Activated T-helper 1 cell treated with anti-CD3 and anti-CD28 coated beads, Interleukin-12 subunit alpha, Interleukin-12 subunit beta, Interleukin-2, Interleukin-4 antibody, amounts not matched to agents 30 ng/mL and 10 ng/mL and 1 ng/mL, durations not matched to agents 14 hours and 24 hours and 36 hours (primary cell): ENCODE results near the gene IRX6. TPM values are rescaled to one million over a fixed set of nuclear protein-coding genes. Genes with fewer than 3 reads are reported as not detected.

ENCODE experiments used
- DNase-seq: peaks from one replicate; pipeline ENCODE4 v3.0.0; 2021; ENCODE audit warnings: low spot score
- H3K27ac Mint-ChIP-seq: one replicate; pipeline ENCODE4 v1.8.0; 2021; ENCODE audit warnings: mild to moderate bottlenecking, mixed read lengths
- H3K27me3 Mint-ChIP-seq: one replicate; pipeline ENCODE4 v1.8.0; 2022; ENCODE audit warnings: mild to moderate bottlenecking, moderate library complexity, mixed read lengths; ENCODE audit not compliant: insufficient read depth
- H3K36me3 Mint-ChIP-seq: one replicate; pipeline ENCODE4 v1.8.0; 2021; ENCODE audit warnings: low read depth, mixed read lengths
- H3K4me1 Mint-ChIP-seq: one replicate; pipeline ENCODE4 v1.8.0; 2021; ENCODE audit warnings: low read depth, mixed read lengths
- H3K4me3 Mint-ChIP-seq: one replicate; pipeline ENCODE4 v1.8.0; 2021; ENCODE audit warnings: mild to moderate bottlenecking, moderate library complexity, mixed read lengths
- H3K9me3 Mint-ChIP-seq: one replicate; pipeline ENCODE4 v1.8.0; 2021; ENCODE audit warnings: mixed read lengths
- intact Hi-C: fragments of 100-400 bp; cut with micrococcal nuclease; formaldehyde crosslinking; loops from one replicate; pipeline ENCODE4 v1.15.1; 2024
- total RNA-seq: library from RNA; stranded (reverse); gene quantifications from 2 replicates; pipeline ENCODE4 v1.2.3, GENCODE V29; 2022

IRX6 gene
- total RNA-seq, 1 donor from 2014 or later: not detected

DNA sequence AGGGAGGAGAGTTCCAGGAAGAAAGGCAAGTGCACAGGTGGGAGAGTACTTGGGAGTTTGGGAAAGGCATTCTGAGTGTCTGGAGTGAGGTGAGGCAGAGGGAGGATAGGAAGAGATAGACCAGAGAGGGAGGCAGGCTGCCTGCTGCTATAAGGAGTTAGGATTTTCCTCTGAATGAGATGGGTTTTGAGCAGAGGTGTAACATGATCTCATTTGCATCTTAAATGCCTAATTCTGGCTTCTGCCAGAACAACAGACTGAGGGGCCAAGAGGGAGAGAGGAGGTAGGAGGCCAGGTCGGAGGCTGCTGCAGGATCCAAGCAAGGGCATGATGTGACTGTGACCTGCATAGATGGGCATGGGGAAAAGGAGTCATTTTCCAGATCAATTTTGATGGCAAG lies 31.5 kb upstream of the IRX6 start:
- no peaks in the 10 kb centered on the region for H3K36me3 Mint-ChIP-seq
- no peak overlapping the region for H3K27ac Mint-ChIP-seq
- peaks cover 2% of the 10 kb centered on the region for H3K27me3 Mint-ChIP-seq
- H3K4me1 Mint-ChIP-seq: no peaks in the 10 kb centered on the region
- no peaks in the 10 kb centered on the region for H3K9me3 Mint-ChIP-seq
- no peak for DNase-seq
- intact Hi-C loops: no loop called here
- H3K4me3 Mint-ChIP-seq: no peak overlapping the region

- no peak for DNase-seq
- peaks cover 2% of the 10 kb centered on the region for H3K27me3 Mint-ChIP-seq
- no peaks in the 10 kb centered on the region for H3K36me3 Mint-ChIP-seq
- no peaks in the 10 kb centered on the region for H3K9me3 Mint-ChIP-seq
- H3K4me1 Mint-ChIP-seq: no peaks in the 10 kb centered on the region
- intact Hi-C loops: no loop called here
- H3K27ac Mint-ChIP-seq: no peak overlapping the region
- no peak overlapping the region for H3K4me3 Mint-ChIP-seq
Measured at GRCh38 chr16:55294129-55294528, 29.9 kb upstream of the IRX6 start.

DNA sequence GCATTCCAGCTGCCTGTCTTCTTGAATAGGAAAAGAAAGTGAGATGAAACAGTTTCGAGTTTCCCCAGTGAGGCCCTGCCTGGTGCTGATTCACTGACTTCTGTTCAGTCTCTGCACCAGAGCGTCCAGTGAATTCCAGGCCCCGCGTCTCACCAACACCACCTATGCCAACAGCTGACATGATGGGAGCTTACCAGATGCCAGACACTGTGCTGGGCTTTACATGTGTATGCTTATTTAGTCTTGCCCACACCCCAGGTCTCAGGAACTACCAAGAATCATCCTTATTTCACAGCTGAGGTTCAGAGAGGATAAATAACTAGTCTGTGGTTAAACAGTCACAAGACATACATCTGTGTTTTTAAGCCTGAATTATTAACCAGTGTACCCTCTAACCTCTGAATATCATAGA lies 29.1 kb upstream of the IRX6 start:
- DNase-seq: no peak
- H3K27me3 Mint-ChIP-seq: peaks cover 2% of the 10 kb centered on the region
- H3K9me3 Mint-ChIP-seq: no peaks in the 10 kb centered on the region
- intact Hi-C loops: no loop called here
- no peak overlapping the region for H3K27ac Mint-ChIP-seq
- H3K4me1 Mint-ChIP-seq: no peaks in the 10 kb centered on the region
- H3K36me3 Mint-ChIP-seq: no peaks in the 10 kb centered on the region
- H3K4me3 Mint-ChIP-seq: no peak overlapping the region

- Mint-ChIP-seq H3K4me1 (no peaks in the 10 kb centered on the region), H3K27ac (no peak overlapping the region), H3K27me3 (peaks cover 2% of the 10 kb centered on the region), H3K9me3 (no peaks in the 10 kb centered on the region), H3K36me3 (no peaks in the 10 kb centered on the region), H3K4me3 (no peak overlapping the region)
- intact Hi-C loops: no loop called here
- no peak for DNase-seq
Measured at GRCh38 chr16:55297062-55297909, 26.7 kb upstream of the IRX6 start.

GRCh38 chr16:55297910-55298479 lies 26.0 kb upstream of the IRX6 start:
- intact Hi-C loops: no loop called here
- no peak for DNase-seq
- no peak overlapping the region for H3K27ac Mint-ChIP-seq
- no peaks in the 10 kb centered on the region for H3K9me3 Mint-ChIP-seq
- H3K4me3 Mint-ChIP-seq: no peak overlapping the region
- H3K36me3 Mint-ChIP-seq: no peaks in the 10 kb centered on the region
- H3K27me3 Mint-ChIP-seq: peaks cover 2% of the 10 kb centered on the region
- no peaks in the 10 kb centered on the region for H3K4me1 Mint-ChIP-seq

DNA sequence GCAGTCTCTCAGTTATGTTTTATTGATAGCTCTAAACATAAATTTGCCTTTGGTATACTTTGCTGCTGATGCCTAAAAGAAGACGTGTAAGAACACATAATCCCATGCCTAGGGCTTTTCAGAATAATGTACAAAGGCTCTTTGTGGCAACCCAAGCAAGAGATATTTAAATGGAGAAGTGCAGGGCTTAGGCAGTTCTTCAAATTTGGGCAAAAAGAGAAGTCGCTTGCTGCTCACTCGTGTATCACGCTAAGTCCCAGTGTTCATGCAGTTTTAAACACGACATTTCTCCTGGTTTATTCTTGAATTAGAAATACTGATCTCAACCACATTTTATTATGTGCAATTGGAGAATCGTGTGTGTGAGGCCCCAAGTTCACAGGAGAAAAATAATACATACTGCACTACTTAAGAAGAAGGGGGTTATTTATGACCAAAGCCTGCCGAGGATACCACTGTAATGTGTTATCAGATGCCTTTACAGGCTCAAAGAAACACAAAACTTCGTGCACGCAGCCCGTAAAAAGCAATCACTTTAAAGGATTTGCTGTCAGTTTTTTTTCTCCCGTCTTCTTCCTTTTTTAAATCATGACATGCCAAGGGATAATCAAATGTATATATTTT lies 22.5 kb upstream of the IRX6 start:
- intact Hi-C loops: no loop called here
- Mint-ChIP-seq H3K4me3 (no peak overlapping the region), H3K27me3 (peaks cover 2% of the 10 kb centered on the region), H3K9me3 (no peaks in the 10 kb centered on the region), H3K27ac (no peak overlapping the region), H3K36me3 (no peaks in the 10 kb centered on the region), H3K4me1 (no peaks in the 10 kb centered on the region)
- no peak for DNase-seq

DNA sequence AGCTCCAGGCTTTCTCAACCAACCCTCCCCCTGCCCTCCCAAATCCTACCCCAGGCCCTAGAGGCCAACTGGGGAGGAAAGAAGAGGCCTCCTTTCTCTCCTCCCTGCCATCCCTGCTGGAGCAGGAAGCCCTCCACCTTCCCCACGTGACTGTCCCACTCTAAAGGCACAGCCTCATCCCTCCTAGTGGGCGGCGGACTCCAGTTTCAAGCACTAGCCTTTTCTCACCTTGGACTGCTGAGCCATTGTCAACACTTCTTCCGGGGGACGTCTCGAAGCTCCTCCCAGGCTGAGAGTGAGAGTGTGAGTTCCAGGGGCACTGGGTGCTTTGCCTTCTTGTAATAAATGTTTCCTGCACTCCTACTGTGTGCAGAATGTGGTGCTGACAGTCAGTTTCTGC lies 21.4 kb upstream of the IRX6 start:
- intact Hi-C loops: no loop called here
- Mint-ChIP-seq H3K27ac (no peak overlapping the region), H3K4me1 (no peaks in the 10 kb centered on the region), H3K27me3 (peaks cover 4% of the 10 kb centered on the region), H3K4me3 (no peak overlapping the region), H3K36me3 (no peaks in the 10 kb centered on the region), H3K9me3 (no peaks in the 10 kb centered on the region)
- DNase-seq: no peak

- Mint-ChIP-seq H3K27me3 (peaks cover 2% of the 10 kb centered on the region), H3K27ac (no peak overlapping the region), H3K4me3 (no peak overlapping the region), H3K9me3 (no peaks in the 10 kb centered on the region), H3K4me1 (no peaks in the 10 kb centered on the region), H3K36me3 (no peaks in the 10 kb centered on the region)
- DNase-seq: no peak
- intact Hi-C loops: no loop called here
Measured at GRCh38 chr16:55308973-55309372, 15.0 kb upstream of the IRX6 start.

DNA sequence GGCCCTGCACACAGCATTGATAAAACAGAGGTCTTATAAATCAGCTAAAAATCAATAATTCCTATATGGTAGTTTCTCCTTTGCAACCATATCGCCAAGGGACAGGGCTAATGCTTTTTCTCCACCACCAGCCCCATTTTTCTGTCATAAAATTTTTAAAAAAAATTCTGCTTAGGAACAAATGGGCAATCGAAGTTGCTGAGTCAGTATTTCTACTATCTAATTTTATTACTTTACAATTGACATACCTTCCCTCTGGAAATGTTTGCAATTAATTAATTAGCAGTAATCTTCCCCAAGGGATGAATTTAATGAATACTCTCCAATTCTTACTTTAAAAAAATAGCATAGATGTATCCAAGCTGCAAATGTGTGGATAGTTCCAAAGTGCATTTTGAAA lies 1.7 kb upstream of the IRX6 start:
- H3K27me3 Mint-ChIP-seq: peaks cover 27% of the 10 kb centered on the region
- no peaks in the 10 kb centered on the region for H3K9me3 Mint-ChIP-seq
- intact Hi-C loops: no loop called here
- H3K36me3 Mint-ChIP-seq: no peaks in the 10 kb centered on the region
- no peak for DNase-seq
- peaks cover 4% of the 10 kb centered on the region for H3K4me1 Mint-ChIP-seq
- H3K4me3 Mint-ChIP-seq: no peak overlapping the region
- no peak overlapping the region for H3K27ac Mint-ChIP-seq

DNA sequence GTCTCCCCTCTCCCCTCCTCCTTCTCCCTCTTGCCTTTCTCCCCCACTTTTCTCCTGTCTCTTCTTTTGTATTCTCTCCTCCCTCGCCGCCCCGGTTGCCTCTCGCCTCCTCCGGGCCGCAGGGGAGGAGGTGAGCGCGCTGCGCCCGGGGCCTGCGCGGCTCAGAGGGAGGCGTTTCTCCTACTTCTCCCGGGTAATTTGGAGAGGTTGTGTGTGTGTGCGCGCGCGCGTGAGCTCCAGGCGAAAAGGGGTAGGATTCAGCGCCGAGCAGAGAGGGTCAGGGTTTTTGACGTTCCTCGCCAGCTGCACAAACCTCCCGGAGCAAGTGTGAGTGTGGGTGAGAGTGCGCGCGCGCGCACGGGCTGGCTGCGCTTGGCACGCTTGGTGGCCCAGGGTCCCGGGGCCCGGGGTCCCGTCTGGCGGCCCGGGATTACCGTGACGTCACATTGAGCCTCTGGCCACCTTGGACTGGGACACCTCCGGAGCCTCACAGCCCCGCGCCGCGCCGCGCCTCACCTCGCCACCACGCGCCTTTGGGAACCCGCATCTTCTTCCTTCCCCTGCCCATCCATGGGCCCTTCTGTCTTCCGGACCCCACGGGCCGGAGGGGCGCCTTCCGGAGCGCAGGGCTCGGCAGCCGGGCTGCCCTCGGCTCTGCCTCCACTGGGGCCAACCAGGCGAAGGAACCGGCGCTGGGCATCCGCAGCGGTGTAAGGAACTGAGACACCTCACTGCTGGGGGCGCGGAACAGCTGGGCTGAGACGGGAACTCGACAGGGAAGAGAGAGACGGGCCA lies 479 bp downstream of the IRX6 start:
- peaks cover 4% of the 10 kb centered on the region for H3K4me1 Mint-ChIP-seq
- H3K27me3 Mint-ChIP-seq: peaks cover 42% of the 10 kb centered on the region
- H3K27ac Mint-ChIP-seq: no peak overlapping the region
- H3K36me3 Mint-ChIP-seq: no peaks in the 10 kb centered on the region
- H3K4me3 Mint-ChIP-seq: no peak overlapping the region
- intact Hi-C loops: loop anchor here (5.0 kb wide), 1 partner anchor 1042 kb away; no protein-coding TSS in a partner anchor
- no peaks in the 10 kb centered on the region for H3K9me3 Mint-ChIP-seq
- no peak for DNase-seq

GRCh38 chr16:55325080-55325447 lies 1.1 kb downstream of the IRX6 start:
- peaks cover 4% of the 10 kb centered on the region for H3K4me1 Mint-ChIP-seq
- no peak overlapping the region for H3K4me3 Mint-ChIP-seq
- H3K36me3 Mint-ChIP-seq: no peaks in the 10 kb centered on the region
- no peak for DNase-seq
- H3K27me3 Mint-ChIP-seq: peaks cover 47% of the 10 kb centered on the region
- H3K27ac Mint-ChIP-seq: no peak overlapping the region
- no peaks in the 10 kb centered on the region for H3K9me3 Mint-ChIP-seq
- intact Hi-C loops: loop anchor here (5.0 kb wide), 1 partner anchor 1043 kb away; no protein-coding TSS in a partner anchor

- H3K36me3 Mint-ChIP-seq: no peaks in the 10 kb centered on the region
- no peak for DNase-seq
- intact Hi-C loops: loop anchor here (5.0 kb wide), 1 partner anchor 1043 kb away; no protein-coding TSS in a partner anchor
- H3K9me3 Mint-ChIP-seq: no peaks in the 10 kb centered on the region
- H3K27ac Mint-ChIP-seq: no peak overlapping the region
- peaks cover 4% of the 10 kb centered on the region for H3K4me1 Mint-ChIP-seq
- H3K4me3 Mint-ChIP-seq: no peak overlapping the region
- peaks cover 50% of the 10 kb centered on the region for H3K27me3 Mint-ChIP-seq
Measured at GRCh38 chr16:55325458-55326109, 1.6 kb downstream of the IRX6 start.
